Purkinje cell (primary cell): ENCODE data around the gene HSPA4. TPM values are rescaled to one million over a fixed set of nuclear protein-coding genes. Genes with fewer than 3 reads are reported as not detected.

Source experiments
- polyA plus RNA-seq: library from polyadenylated mRNA; unstranded; fragments of >200 nt; fragmentation: Nextera tagmentation; gene quantifications from 2 replicates; pipeline ENCODE4 v1.2.1, GENCODE V29; 2014

Gene HSPA4
- polyA plus RNA-seq: 142 and 176 TPM in 2 replicates

GRCh38 chr5:133051542-133052316 lies at the start of gene HSPA4:
Gene HSPA4, plus strand, starts transcription at chr5:133052013. Its CDS starts 238 bp downstream, at chr5:133052251.

DNA sequence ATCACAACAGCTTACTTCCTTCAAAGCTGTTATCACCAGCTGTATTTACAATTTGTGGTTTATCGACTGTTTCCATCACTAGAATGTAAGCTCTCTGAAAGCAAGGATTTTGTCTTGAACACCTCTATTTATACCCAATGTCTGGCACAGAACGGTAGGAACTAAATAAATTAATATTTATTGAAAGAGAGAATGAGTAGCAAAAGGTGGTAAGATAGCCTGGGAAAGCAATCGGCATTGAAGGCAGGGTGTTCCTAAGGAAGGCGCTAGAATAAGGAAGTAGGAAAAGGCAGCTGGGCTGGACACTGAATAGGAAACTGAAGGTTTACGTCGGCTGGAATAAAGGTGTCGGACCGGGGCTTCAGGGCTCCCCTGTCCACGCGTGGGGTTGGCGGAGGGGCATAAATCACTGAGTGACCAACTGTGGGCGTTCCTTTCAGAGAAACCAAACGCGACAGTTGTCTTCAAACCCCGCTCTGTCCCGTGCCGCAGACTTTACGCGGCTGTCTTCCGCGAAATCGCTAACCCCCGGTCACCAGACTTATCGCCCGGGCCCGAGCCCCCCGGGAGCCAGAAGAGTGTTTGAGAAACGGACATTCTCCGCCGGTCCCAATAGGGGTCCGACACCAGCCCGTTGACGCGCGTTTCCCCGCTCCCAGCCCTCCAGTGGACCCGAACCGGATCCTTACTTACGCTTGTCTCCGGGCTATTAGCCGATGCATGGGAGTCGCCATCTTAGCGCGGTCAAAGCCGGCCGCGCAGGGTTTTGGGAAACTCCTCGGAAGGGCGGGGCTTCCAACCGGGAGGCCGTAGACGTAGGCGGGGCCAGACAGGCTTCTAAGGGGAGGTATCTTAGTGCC lies 25.8 kb upstream of the HSPA4 start, which contains the start of gene ZCCHC10:
Gene ZCCHC10, minus strand, starts transcription at position 746 of the 860 bp plus-strand sequence. Its CDS starts 12 bp downstream, at position 734.

Other genes starting within 250 kb of the HSPA4 start
- 2.9 and 6.2 TPM in 2 replicates for gene SOWAHA, start 238.7 kb upstream of the HSPA4 start, polyA plus RNA-seq
- gene SHROOM1, start 221.4 kb upstream of the HSPA4 start, polyA plus RNA-seq: 1.6 and 2.3 TPM in 2 replicates
- not detected in 2 replicates for gene GDF9, start 185.5 kb upstream of the HSPA4 start, polyA plus RNA-seq
- 1,974 and 2,272 TPM in 2 replicates for gene UQCRQ, start 185.4 kb upstream of the HSPA4 start, polyA plus RNA-seq
- gene LEAP2, start 178.3 kb upstream of the HSPA4 start, polyA plus RNA-seq: 0.54 and 2.1 TPM in 2 replicates
- 26.7 and 37.9 TPM in 2 replicates for gene AFF4, start 88.4 kb upstream of the HSPA4 start, polyA plus RNA-seq
- gene ZCCHC10, start 25.5 kb upstream of the HSPA4 start, polyA plus RNA-seq: 32.1 and 50.0 TPM in 2 replicates